H1 (cell line): ENCODE results near the gene RHCG. TPM values are rescaled to one million over a fixed set of nuclear protein-coding genes. Genes with fewer than 3 reads are reported as not detected.

Experiments used
- CTCF ChIA-PET: fragments of 300-600 bp; sonication (Branson Sonifier 250); formaldehyde crosslinking; loops from one replicate; lab custom pipeline; 2021; ENCODE audit not compliant: partially characterized antibody; lab: Charles Lee
- POLR2A ChIA-PET: fragments of 300-600 bp; sonication (Branson Sonifier 250); formaldehyde crosslinking; loops from one replicate; lab custom pipeline; 2021; ENCODE audit warnings: inconsistent platforms; ENCODE audit not compliant: partially characterized antibody; lab: Charles Lee
- DNase-seq, 2 experiments: peaks; one replicate each; pipeline versions ENCODE4 v3.0.0 to v3.0.0-alpha.2; 2010 to 2022; ENCODE audit warnings: low spot score in 2 of 2, low read depth in 1 of 2, mixed read lengths in 1 of 2
- FAIRE-seq: peaks from 2 replicates; lab custom pipeline; 2011; peaks lifted over from hg19 to GRCh38; lab: Jason Lieb, UNC
- H2AFZ ChIP-seq: 2 replicates; pipeline ENCODE4 v1.8.1; 2012; ENCODE audit warnings: low read length, inconsistent platforms
- H2AK5ac ChIP-seq: 2 replicates; pipeline ENCODE4 v1.6.1; 2013; ENCODE audit warnings: low read depth, low read length
- H2BK120ac ChIP-seq: replicated peaks from 2 replicates; pipeline ENCODE3; 2013; ENCODE audit warnings: low read depth, low read length, inconsistent platforms
- H2BK12ac ChIP-seq: 2 replicates; pipeline ENCODE4 v1.6.1; 2013; ENCODE audit warnings: low read depth, low read length
- H2BK15ac ChIP-seq: 2 replicates; pipeline ENCODE4 v1.6.1; 2013; ENCODE audit warnings: low read length
- H2BK20ac ChIP-seq: 2 replicates; pipeline ENCODE4 v1.6.1; 2013; ENCODE audit warnings: low read length
- H2BK5ac ChIP-seq: 2 replicates; pipeline ENCODE4 v1.6.1; 2013; ENCODE audit warnings: low read depth, low read length
- H3K14ac ChIP-seq: 2 replicates; pipeline ENCODE4 v1.6.1; 2013; ENCODE audit warnings: inconsistent platforms; ENCODE audit not compliant: insufficient read length
- H3K18ac ChIP-seq: 2 replicates; pipeline ENCODE4 v1.6.1; 2013; ENCODE audit warnings: low read length; ENCODE audit errors: extremely low read depth
- H3K23ac ChIP-seq: 2 replicates; pipeline ENCODE4 v1.6.1; 2013; ENCODE audit warnings: inconsistent platforms; ENCODE audit not compliant: insufficient read length
- H3K23me2 ChIP-seq: 2 replicates; pipeline ENCODE4 v1.6.1; 2013; ENCODE audit warnings: low read depth, low read length
- H3K27ac ChIP-seq: 2 replicates; pipeline ENCODE4 v1.6.1; 2011; ENCODE audit warnings: low read depth, low read length, inconsistent platforms
- H3K27me3 ChIP-seq, 4 experiments: replicated peaks in 1 of 4; 1 replicate in 1 of 4; 2 replicates in 3 of 4; pipeline versions ENCODE4 v1.6.1 to v1.8.1; 2011 to 2013; ENCODE audit warnings: low read length in 3 of 4, mild to moderate bottlenecking in 3 of 4, inconsistent platforms in 2 of 4, mixed read lengths in 2 of 4, moderate library complexity in 1 of 4; ENCODE audit not compliant: control insufficient read depth in 3 of 4, insufficient read depth in 3 of 4; ENCODE audit errors: extremely low read depth in 1 of 4
- H3K36me3 ChIP-seq, 4 experiments: 2 replicates each; pipeline versions ENCODE4 v1.6.1 to v1.8.1; 2011 to 2013; ENCODE audit warnings: mild to moderate bottlenecking in 4 of 4, low read length in 3 of 4, moderate library complexity in 2 of 4, control low read depth in 1 of 4, inconsistent platforms in 1 of 4; ENCODE audit not compliant: insufficient read depth in 4 of 4, control insufficient read depth in 2 of 4
- H3K4ac ChIP-seq: replicated peaks from 2 replicates; pipeline ENCODE3; 2013; ENCODE audit warnings: low read length, low read depth, mixed read lengths, inconsistent platforms; ENCODE audit not compliant: insufficient read length
- H3K4me1 ChIP-seq, 4 experiments: replicated peaks in 1 of 4; 1 replicate in 1 of 4; 2 replicates in 3 of 4; pipeline versions ENCODE4 v1.6.1 to v1.8.1; 2011 to 2013; ENCODE audit warnings: low read length in 3 of 4, inconsistent platforms in 2 of 4, mixed read lengths in 1 of 4; ENCODE audit not compliant: insufficient read depth in 4 of 4, control insufficient read depth in 3 of 4
- H3K4me2 ChIP-seq, 2 experiments: 2 replicates each; pipeline versions ENCODE4 v1.6.1 to v1.8.1; 2011 to 2013; ENCODE audit warnings: low read depth in 2 of 2, low read length in 2 of 2, control low read depth in 1 of 2, inconsistent platforms in 1 of 2, mild to moderate bottlenecking in 1 of 2; ENCODE audit not compliant: insufficient read depth in 1 of 2
- H3K4me3 ChIP-seq, 4 experiments: fragments of 200-600, 300-600 bp in 1 of 4; sonication (generic), shearing (Covaris generic), sonication (Bioruptor Twin) in 1 of 4; 2 replicates each; pipeline versions ENCODE4 v1.5.1 to v1.8.1; 2011 to 2016; ENCODE audit warnings: low read length in 4 of 4, low read depth in 3 of 4, control low read depth in 2 of 4, inconsistent platforms in 2 of 4, mild to moderate bottlenecking in 2 of 4, mixed read lengths in 1 of 4, moderate library complexity in 1 of 4; ENCODE audit not compliant: insufficient read depth in 2 of 4; ENCODE audit errors: extremely low read depth in 1 of 4
- H3K56ac ChIP-seq: replicated peaks from 2 replicates; pipeline ENCODE3; 2013; ENCODE audit warnings: low read depth, mild to moderate bottlenecking, mixed read lengths, low read length, inconsistent platforms; ENCODE audit not compliant: insufficient read length
- H3K79me1 ChIP-seq: 2 replicates; pipeline ENCODE4 v1.6.1; 2013; ENCODE audit warnings: low read depth, low read length, control low read depth
- H3K79me2 ChIP-seq, 2 experiments: 2 replicates each; pipeline versions ENCODE4 v1.6.1 to v1.8.1; 2012 to 2013; ENCODE audit warnings: low read length in 2 of 2, mild to moderate bottlenecking in 2 of 2, inconsistent platforms in 1 of 2; ENCODE audit not compliant: insufficient read depth in 2 of 2, control insufficient read depth in 1 of 2
- H3K9ac ChIP-seq, 4 experiments: replicated peaks in 1 of 4; 1 replicate in 1 of 4; 2 replicates in 3 of 4; pipeline versions ENCODE4 v1.6.1 to v1.8.1; 2011 to 2013; ENCODE audit warnings: low read depth in 3 of 4, low read length in 3 of 4, control low read depth in 2 of 4, mild to moderate bottlenecking in 2 of 4, moderate library complexity in 2 of 4, inconsistent platforms in 1 of 4; ENCODE audit errors: extremely low read depth in 1 of 4
- H3K9me3 ChIP-seq, 2 experiments: 2 replicates each; pipeline versions ENCODE4 v1.6.1 to v1.8.1; 2012 to 2013; ENCODE audit warnings: mild to moderate bottlenecking in 2 of 2, moderate library complexity in 2 of 2, control low read depth in 1 of 2, inconsistent platforms in 1 of 2, low read depth in 1 of 2, low read length in 1 of 2, mixed read lengths in 1 of 2; ENCODE audit not compliant: insufficient read depth in 2 of 2
- H4K20me1 ChIP-seq, 2 experiments: replicated peaks in 1 of 2; 2 replicates each; pipeline versions ENCODE3 to v1.8.1; 2011 to 2013; ENCODE audit warnings: inconsistent platforms in 2 of 2, low read length in 2 of 2, mild to moderate bottlenecking in 1 of 2; ENCODE audit not compliant: insufficient read depth in 2 of 2, control insufficient read depth in 1 of 2
- H4K5ac ChIP-seq: 2 replicates; pipeline ENCODE4 v1.6.1; 2013; ENCODE audit warnings: low read length, low read depth, mixed read lengths, inconsistent platforms; ENCODE audit not compliant: insufficient read length
- H4K8ac ChIP-seq: 2 replicates; pipeline ENCODE4 v1.8.0; 2013; ENCODE audit warnings: mild to moderate bottlenecking, moderate library complexity, low read length, inconsistent platforms; ENCODE audit not compliant: insufficient read depth; ENCODE audit errors: extremely low read depth
- H4K91ac ChIP-seq: replicated peaks from 2 replicates; pipeline ENCODE3; 2013; ENCODE audit warnings: low read length, mixed read lengths, inconsistent platforms; ENCODE audit not compliant: insufficient read length
- CTCF ChIP-seq, 3 experiments: IDR thresholded peaks; 1 replicate in 2 of 3; 2 replicates in 1 of 3; pipeline versions ENCODE4 v1.5.1 to v1.6.1; 2011; ENCODE audit warnings: low read length in 3 of 3, mild to moderate bottlenecking in 3 of 3, inconsistent platforms in 2 of 3, low read depth in 1 of 3, moderate library complexity in 1 of 3; ENCODE audit not compliant: insufficient read depth in 1 of 3; ENCODE audit errors: control extremely low read depth in 1 of 3
- NANOG ChIP-seq: IDR thresholded peaks from 2 replicates; pipeline ENCODE4 v1.6.1; 2011; ENCODE audit warnings: low read length, low read depth, mild to moderate bottlenecking, inconsistent platforms; ENCODE audit not compliant: insufficient read depth, poor library complexity, severe bottlenecking
- TEAD4 ChIP-seq: IDR thresholded peaks from 2 replicates; pipeline ENCODE4 v1.6.1; 2012; ENCODE audit warnings: low read depth, low read length, inconsistent platforms, mixed read lengths
- WGBS, 2 experiments: shearing (Covaris generic) in 1 of 2; methylation state at CpG; one replicate each; pipeline versions ENCODE4 v1.1.6 to v1.1.7; 2013 to 2015; ENCODE audit warnings: low lambda C conversion rate in 2 of 2, mixed read lengths in 2 of 2, inconsistent platforms in 1 of 2, low coverage in 1 of 2, missing lambda C conversion rate in 1 of 2; ENCODE audit not compliant: insufficient replicate concordance in 2 of 2, insufficient coverage in 1 of 2, insufficient read length in 1 of 2; ENCODE audit errors: extremely low coverage in 1 of 2, missing lambda C conversion rate in 1 of 2; 5-methylcytosine and 5-hydroxymethylcytosine counted together
- polyA plus RNA-seq, 7 experiments: library from polyadenylated mRNA; depleted of rRNA in 3 of 7; stranded (reverse) in 5 of 7; unstranded in 2 of 7; fragments of >200 nt in 5 of 7; fragments of 200-250 nt in 2 of 7; gene quantifications; 1 replicate in 5 of 7; 2 replicates in 1 of 7; 4 replicates in 1 of 7; pipeline versions ENCODE4 v1.2.1 to v1.2.3, GENCODE V29; 2011 to 2013; ENCODE audit warnings: missing spikeins in 2 of 7, mixed read lengths in 2 of 7
- total RNA-seq: library from RNA; stranded (reverse); fragmentation: NEBNext Ultra II Directional; extraction: Animal tissue kit (Norgen Biotek cat#: 25700); gene quantifications from 2 replicates; pipeline ENCODE4 v1.2.1, GENCODE V29; 2021

Gene RHCG
- total and polyA plus RNA-seq, 2 of the 8 experiments (the other 6 are each of a cell fraction or from before 2014, with no cell fraction given), result 0.68 TPM; not detected in 1

GRCh38 chr15:89444241-89445225 is 51.9 kb downstream of the RHCG start:
- Histone ChIP-seq H3K4me3 (no peak overlapping the region), H2BK12ac (no peak overlapping the region), H3K27me3 (peaks cover 0 to 2% (median 0%) of the 10 kb centered on the region in 4 experiments; a peak in 3 of 7 replicates), H3K4me1 (peaks cover 2 to 23% (median 15%) of the 10 kb centered on the region in 4 experiments), H3K18ac (0 out of 2 replicates have a peak overlapping the region, but pooled peaks have one; percentile 26), H3K23me2 (no peaks in the 10 kb centered on the region), H2BK20ac (no peak overlapping the region), H3K36me3 (no peaks in the 10 kb centered on the region), H3K9me3 (no peaks in the 10 kb centered on the region), H4K91ac (no peak overlapping the region), H3K79me1 (no peaks in the 10 kb centered on the region), H3K9ac (no peak overlapping the region), H3K56ac (no peak overlapping the region), H4K20me1 (peaks cover 0 to 1% of the 10 kb centered on the region in 2 experiments), H2BK5ac (no peak overlapping the region), H3K4me2 (no peak overlapping the region; a peak in 1 of 4 replicates)
- POLR2A ChIA-PET, result interaction anchor here (1.1 to 1.7 kb wide), 3 partner anchors 20 to 77 kb away, joined by 3 to 5 read pairs (median 3); no protein-coding TSS in a partner anchor
- FAIRE-seq, result no peak
- TF ChIP-seq CTCF (IDR thresholded peaks at IDR 0.05; ENCODE audit: control extremely low read depth in 1 of 3, insufficient read depth in 1 of 3, low read depth in 1 of 3, low read length in 3 of 3) (peak in 1 of 3 experiments; percentile 10; a peak in 1 of 4 replicates), TEAD4 (no peak), NANOG (no peak)
- TF ChIP-seq, all 59 proteins: peak for 1
- no peak overlapping the region for H3K23ac ChIP-seq
- CTCF ChIA-PET, result interaction anchor here (0.6 to 14.8 kb wide), 16 partner anchors 9 to 279 kb away, joined by 3 to 518 read pairs (median 16); partner anchors contain the start of gene RHCG
- 38% methylated on average over 14 of the region's 17 CpGs; no CpG with 5 or more reads in 1 of the 2 experiments for WGBS, 2 experiments
- DNase-seq, result no peak
- no peak overlapping the region for H4K8ac ChIP-seq
- no peak overlapping the region for H4K5ac ChIP-seq
- no peak overlapping the region for H3K27ac ChIP-seq
- no peak overlapping the region for H2BK15ac ChIP-seq
- H2BK120ac ChIP-seq, result no peak overlapping the region
- H3K14ac ChIP-seq, result no peak overlapping the region
- H2AFZ ChIP-seq, result no peak overlapping the region
- no peaks in the 10 kb centered on the region for H3K79me2 ChIP-seq
- H3K4ac ChIP-seq, result no peak overlapping the region
- H2AK5ac ChIP-seq, result peak overlapping the region; percentile 14; the same call in 1 of the 2 replicates
